GM12878 (cell line): ENCODE measurements around the gene GSS. TPM values are rescaled to one million over a fixed set of nuclear protein-coding genes. Genes with fewer than 3 reads are reported as not detected.

Source experiments
- ATAC-seq: fragments of 200-7000 bp; cut with Tn5 transposase; 3 replicates; pipeline ENCODE4 v1.9.1; 2020; ENCODE audit warnings: mild to moderate bottlenecking, moderate library complexity
- BruUV-seq: library from RNA; stranded (reverse); fragments of 400-500 nt; replicated peaks from 2 replicates; lab custom pipeline; 2021; lab: Mats Ljungman, UMichigan
- CTCF ChIA-PET: fragments of 300-600 bp; sonication (Branson Sonifier 250); formaldehyde crosslinking; extraction: SDS; loops from one replicate; lab custom pipeline; 2021; ENCODE audit warnings: inconsistent platforms; lab: Yijun Ruan, JAX
- POLR2A ChIA-PET: fragments of 350-600 bp; formaldehyde crosslinking; extraction: SDS; loops from one replicate; lab custom pipeline; 2021; ENCODE audit warnings: inconsistent platforms; lab: Charles Lee
- RAD21 ChIA-PET: fragments of 300-600 bp; sonication (Branson Sonifier 250); formaldehyde crosslinking; loops from one replicate; lab custom pipeline; 2023; ENCODE audit warnings: antibody characterized with exemption; ENCODE audit not compliant: unreplicated experiment; lab: Charles Lee
- SMC1A ChIA-PET: fragments of 300-600 bp; sonication (Branson Sonifier 250); formaldehyde crosslinking; loops from one replicate; lab custom pipeline; 2023; ENCODE audit not compliant: unreplicated experiment, uncharacterized antibody; lab: Charles Lee
- DNase-seq: peaks from one replicate; pipeline ENCODE4 v3.0.0-alpha.2; 2011; ENCODE audit warnings: low read depth, low spot score
- FAIRE-seq: peaks from 3 replicates; lab custom pipeline; 2011; peaks lifted over from hg19 to GRCh38; lab: Jason Lieb, UNC
- H2AFZ ChIP-seq: 2 replicates; pipeline ENCODE4 v1.6.0; 2011; ENCODE audit warnings: low read depth, low read length, control low read depth; ENCODE audit not compliant: control insufficient read depth
- H3K27ac ChIP-seq: 2 replicates; pipeline ENCODE4 v1.5.1; 2011; ENCODE audit warnings: control low read depth; ENCODE audit not compliant: control insufficient read depth, insufficient read depth
- H3K27me3 ChIP-seq, 2 experiments: replicated peaks in 1 of 2; 2 replicates each; pipeline versions ENCODE4 v1.6.0 to v1.6.1; 2011; ENCODE audit warnings: low read length in 1 of 2; ENCODE audit not compliant: control insufficient read depth in 2 of 2, insufficient read depth in 2 of 2
- H3K36me3 ChIP-seq, 2 experiments: 2 replicates each; pipeline ENCODE4 v1.5.1; 2011; ENCODE audit warnings: low read length in 1 of 2; ENCODE audit not compliant: control insufficient read depth in 2 of 2, insufficient read depth in 2 of 2
- H3K4me1 ChIP-seq: 2 replicates; pipeline ENCODE4 v1.6.1; 2011; ENCODE audit warnings: mild to moderate bottlenecking, low read length, moderate library complexity, mixed read lengths; ENCODE audit not compliant: control insufficient read depth, insufficient read depth
- H3K4me2 ChIP-seq: 2 replicates; pipeline ENCODE4 v1.6.0; 2011; ENCODE audit warnings: control low read depth; ENCODE audit not compliant: control insufficient read depth, insufficient read depth
- H3K4me3 ChIP-seq: fragments of 200-600 bp; sonication (generic); 2 replicates; pipeline ENCODE4 v1.5.1; 2016
- H3K79me2 ChIP-seq: 2 replicates; pipeline ENCODE4 v1.6.0; 2011; ENCODE audit warnings: low read length; ENCODE audit not compliant: control insufficient read depth, insufficient read depth
- H3K9ac ChIP-seq: 2 replicates; pipeline ENCODE4 v1.8.0; 2011; ENCODE audit warnings: low read length, control low read depth, mixed read lengths; ENCODE audit not compliant: control insufficient read depth, insufficient read depth
- H3K9me3 ChIP-seq: replicated peaks from 3 replicates; pipeline ENCODE4 v1.5.1; 2011; ENCODE audit warnings: mild to moderate bottlenecking, low read length; ENCODE audit not compliant: control insufficient read depth, insufficient read depth
- H4K20me1 ChIP-seq: 2 replicates; pipeline ENCODE4 v1.6.0; 2011; ENCODE audit not compliant: control insufficient read depth, insufficient read depth
- CREB1 ChIP-seq: IDR thresholded peaks from 2 replicates; pipeline ENCODE4 v1.6.1; 2012; ENCODE audit warnings: low read depth, mild to moderate bottlenecking, inconsistent platforms
- EGR1 ChIP-seq, 2 experiments: IDR thresholded peaks; 1 replicate in 1 of 2; 2 replicates in 1 of 2; pipeline ENCODE4 v1.6.1; 2011 to 2012; ENCODE audit warnings: low read depth in 2 of 2, low read length in 2 of 2, borderline replicate concordance in 1 of 2, mild to moderate bottlenecking in 1 of 2, moderate library complexity in 1 of 2
- EZH2 ChIP-seq: IDR thresholded peaks from 2 replicates; pipeline ENCODE4 v1.6.1; 2012; ENCODE audit warnings: low read depth, mild to moderate bottlenecking, control low read depth, inconsistent platforms, low read length, borderline replicate concordance; ENCODE audit not compliant: control insufficient read depth
- JUND ChIP-seq: IDR thresholded peaks from 2 replicates; pipeline ENCODE4 v1.6.1; 2012; ENCODE audit warnings: low read depth, mild to moderate bottlenecking, low read length, improper control_type of control experiment, moderate library complexity
- SP1 ChIP-seq: IDR thresholded peaks from one replicate; pipeline ENCODE4 v1.6.1; 2011; ENCODE audit warnings: low read depth, low read length
- STAT3 ChIP-seq: IDR thresholded peaks from 2 replicates; pipeline ENCODE4 v1.6.1; 2011; ENCODE audit warnings: low read depth, low read length, improper control_type of control experiment
- ZNF207 ChIP-seq: fragments of 450-650 bp; IDR thresholded peaks from 2 replicates; pipeline ENCODE4 v1.6.1; 2014; ENCODE audit warnings: antibody characterized with exemption, mild to moderate bottlenecking, borderline replicate concordance
- WGBS: methylation state at CpG from one replicate; pipeline ENCODE4 v1.1.6; 2016; ENCODE audit warnings: low lambda C conversion rate; ENCODE audit not compliant: insufficient replicate concordance, insufficient coverage; ENCODE audit errors: missing lambda C conversion rate; 5-methylcytosine and 5-hydroxymethylcytosine counted together
- in situ Hi-C: fragments of 300-500 bp; cut with MboI; formaldehyde crosslinking; loops from 9 replicates; pipeline ENCODE4 v1.14.3; 2018; ENCODE audit warnings: mixed read lengths
- intact Hi-C: fragments of 100-400 bp; cut with micrococcal nuclease; formaldehyde crosslinking; loops from one replicate; pipeline ENCODE4 v1.14.2; 2022; ENCODE audit not compliant: unreplicated experiment
- polyA plus RNA-seq, 11 experiments: library from polyadenylated mRNA; depleted of rRNA in 4 of 11; unstranded in 6 of 11; stranded (reverse) in 5 of 11; fragments of >200 nt; fragmentation: Nextera tagmentation in 4 of 11; fragmentation: Illumina TruSeq in 1 of 11; extraction: Ambion mirVana in 4 of 11; extraction: Trizol in 1 of 11; gene quantifications; 1 replicate in 1 of 11; 2 replicates in 10 of 11; pipeline versions ENCODE4 v1.2.1 to v1.2.3, GENCODE V29; 2011 to 2016; ENCODE audit warnings: inconsistent platforms in 2 of 11, missing spikeins in 2 of 11, low read depth in 1 of 11
- total RNA-seq, 4 experiments: library from RNA; depleted of rRNA in 3 of 4; stranded (reverse); fragments of >200 nt in 3 of 4; fragmentation: Illumina TruSeq in 1 of 4; extraction: Trizol in 1 of 4; gene quantifications; 2 replicates each; pipeline versions ENCODE4 v1.2.1 to v1.2.3, GENCODE V29; 2013 to 2021
- TF ChIP-seq, protein P1 (sequence below): fragments of 450-650 bp; IDR thresholded peaks from 2 replicates; pipeline ENCODE4 v1.6.1; 2017; ENCODE audit warnings: borderline replicate concordance
- TF ChIP-seq, protein P2 (sequence below): IDR thresholded peaks from 2 replicates; pipeline ENCODE4 v1.6.1; 2011; ENCODE audit warnings: borderline replicate concordance, low read depth, mild to moderate bottlenecking, moderate library complexity, low read length; ENCODE audit not compliant: insufficient read depth, poor library complexity, severe bottlenecking
- TF ChIP-seq, protein P3 (sequence below): fragments of 450-650 bp; IDR thresholded peaks from 2 replicates; pipeline ENCODE4 v1.6.1; 2018; ENCODE audit warnings: mild to moderate bottlenecking, low read depth, moderate library complexity; ENCODE audit not compliant: partially characterized antibody
- TF ChIP-seq, protein P4 (sequence below): fragments of 150-350 bp; IDR thresholded peaks from 2 replicates; pipeline ENCODE4 v1.6.1; 2016; ENCODE audit warnings: low read depth, low read length

Gene GSS
- total and polyA plus RNA-seq, 10 of the 15 experiments (the other 5 are each of a cell fraction or from before 2014, with no cell fraction given), result 12.7 to 120 (median 67.4) TPM

DNA sequence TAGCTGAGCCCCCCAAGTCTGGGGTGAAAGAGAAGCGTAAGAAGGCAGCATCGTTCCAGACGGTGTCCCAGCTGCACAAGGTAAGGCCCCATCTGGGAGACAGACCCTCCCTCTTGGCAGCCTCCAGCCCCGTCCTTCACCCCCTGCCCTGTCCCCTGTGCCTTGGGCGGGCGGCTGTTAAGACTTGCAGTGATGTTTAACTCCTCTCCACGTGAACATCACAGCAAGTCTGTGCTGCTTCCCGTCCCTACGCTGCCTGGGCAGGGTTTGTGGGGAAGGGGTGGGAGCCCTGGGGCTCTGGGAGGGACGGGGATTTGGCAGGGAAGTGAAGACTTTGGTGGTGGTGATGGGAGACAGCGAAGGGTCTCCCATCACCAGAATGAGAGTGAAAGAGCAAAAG is 34.6 kb upstream of the GSS start (continued):
- TF ChIP-seq, protein P1, sequence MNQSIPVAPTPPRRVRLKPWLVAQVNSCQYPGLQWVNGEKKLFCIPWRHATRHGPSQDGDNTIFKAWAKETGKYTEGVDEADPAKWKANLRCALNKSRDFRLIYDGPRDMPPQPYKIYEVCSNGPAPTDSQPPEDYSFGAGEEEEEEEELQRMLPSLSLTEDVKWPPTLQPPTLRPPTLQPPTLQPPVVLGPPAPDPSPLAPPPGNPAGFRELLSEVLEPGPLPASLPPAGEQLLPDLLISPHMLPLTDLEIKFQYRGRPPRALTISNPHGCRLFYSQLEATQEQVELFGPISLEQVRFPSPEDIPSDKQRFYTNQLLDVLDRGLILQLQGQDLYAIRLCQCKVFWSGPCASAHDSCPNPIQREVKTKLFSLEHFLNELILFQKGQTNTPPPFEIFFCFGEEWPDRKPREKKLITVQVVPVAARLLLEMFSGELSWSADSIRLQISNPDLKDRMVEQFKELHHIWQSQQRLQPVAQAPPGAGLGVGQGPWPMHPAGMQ, result no peak
- TF ChIP-seq SP1, result no peak

DNA sequence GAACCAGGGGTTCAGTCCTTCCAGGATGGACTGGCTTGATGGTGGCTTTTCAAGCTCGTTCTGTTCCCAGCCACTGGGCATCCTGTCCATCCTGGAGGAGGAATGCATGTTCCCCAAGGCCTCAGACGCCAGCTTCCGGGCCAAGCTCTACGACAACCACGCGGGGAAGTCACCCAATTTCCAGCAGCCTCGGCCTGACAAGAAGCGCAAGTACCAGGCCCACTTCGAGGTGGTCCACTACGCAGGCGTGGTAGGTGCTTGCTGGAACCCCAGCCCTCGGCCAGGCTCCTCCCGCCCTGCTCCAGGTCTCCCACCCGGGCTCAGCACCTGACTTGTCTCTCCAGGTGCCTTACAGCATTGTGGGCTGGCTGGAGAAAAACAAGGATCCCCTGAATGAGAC is 34.1 kb upstream of the GSS start:
- H4K20me1 ChIP-seq, result no peaks in the 10 kb centered on the region
- in situ Hi-C loops (no loop called here), intact Hi-C loops (no loop called here)
- DNase-seq (no peak), FAIRE-seq (no peak), ATAC-seq (no peak)
- ChIA-PET POLR2A (no interaction called here), CTCF (interaction anchor here (0.7 kb wide), 1 partner anchor 103 kb away, joined by 3 read pairs; the partner anchor contains the start of gene TRPC4AP), RAD21 (no interaction called here), SMC1A (no interaction called here)
- 82% methylated on average over 14 of the region's 14 CpGs for WGBS
- H3K4me3 ChIP-seq, result no peak overlapping the region
- no peak overlapping the region for H2AFZ ChIP-seq
- H3K4me1 ChIP-seq, result no peaks in the 10 kb centered on the region
- H3K27me3 ChIP-seq, result no peaks in the 10 kb centered on the region
- no peak overlapping the region for H3K27ac ChIP-seq
- no TSS peak for BruUV-seq
- H3K79me2 ChIP-seq, result no peaks in the 10 kb centered on the region
- H3K36me3 ChIP-seq, result no peaks in the 10 kb centered on the region
- no peak overlapping the region for H3K4me2 ChIP-seq
- no peak overlapping the region for H3K9ac ChIP-seq
- no peaks in the 10 kb centered on the region for H3K9me3 ChIP-seq
- TF ChIP-seq, protein P2, sequence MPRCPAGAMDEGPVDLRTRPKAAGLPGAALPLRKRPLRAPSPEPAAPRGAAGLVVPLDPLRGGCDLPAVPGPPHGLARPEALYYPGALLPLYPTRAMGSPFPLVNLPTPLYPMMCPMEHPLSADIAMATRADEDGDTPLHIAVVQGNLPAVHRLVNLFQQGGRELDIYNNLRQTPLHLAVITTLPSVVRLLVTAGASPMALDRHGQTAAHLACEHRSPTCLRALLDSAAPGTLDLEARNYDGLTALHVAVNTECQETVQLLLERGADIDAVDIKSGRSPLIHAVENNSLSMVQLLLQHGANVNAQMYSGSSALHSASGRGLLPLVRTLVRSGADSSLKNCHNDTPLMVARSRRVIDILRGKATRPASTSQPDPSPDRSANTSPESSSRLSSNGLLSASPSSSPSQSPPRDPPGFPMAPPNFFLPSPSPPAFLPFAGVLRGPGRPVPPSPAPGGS, result no peak
- no peak for TF ChIP-seq JUND
- TF ChIP-seq EGR1 (IDR thresholded peaks at IDR 0.05; ENCODE audit: borderline replicate concordance in 1 of 2, low read depth in 2 of 2, low read length in 2 of 2), result no peak
- TF ChIP-seq STAT3, result no peak
- TF ChIP-seq, protein P3, sequence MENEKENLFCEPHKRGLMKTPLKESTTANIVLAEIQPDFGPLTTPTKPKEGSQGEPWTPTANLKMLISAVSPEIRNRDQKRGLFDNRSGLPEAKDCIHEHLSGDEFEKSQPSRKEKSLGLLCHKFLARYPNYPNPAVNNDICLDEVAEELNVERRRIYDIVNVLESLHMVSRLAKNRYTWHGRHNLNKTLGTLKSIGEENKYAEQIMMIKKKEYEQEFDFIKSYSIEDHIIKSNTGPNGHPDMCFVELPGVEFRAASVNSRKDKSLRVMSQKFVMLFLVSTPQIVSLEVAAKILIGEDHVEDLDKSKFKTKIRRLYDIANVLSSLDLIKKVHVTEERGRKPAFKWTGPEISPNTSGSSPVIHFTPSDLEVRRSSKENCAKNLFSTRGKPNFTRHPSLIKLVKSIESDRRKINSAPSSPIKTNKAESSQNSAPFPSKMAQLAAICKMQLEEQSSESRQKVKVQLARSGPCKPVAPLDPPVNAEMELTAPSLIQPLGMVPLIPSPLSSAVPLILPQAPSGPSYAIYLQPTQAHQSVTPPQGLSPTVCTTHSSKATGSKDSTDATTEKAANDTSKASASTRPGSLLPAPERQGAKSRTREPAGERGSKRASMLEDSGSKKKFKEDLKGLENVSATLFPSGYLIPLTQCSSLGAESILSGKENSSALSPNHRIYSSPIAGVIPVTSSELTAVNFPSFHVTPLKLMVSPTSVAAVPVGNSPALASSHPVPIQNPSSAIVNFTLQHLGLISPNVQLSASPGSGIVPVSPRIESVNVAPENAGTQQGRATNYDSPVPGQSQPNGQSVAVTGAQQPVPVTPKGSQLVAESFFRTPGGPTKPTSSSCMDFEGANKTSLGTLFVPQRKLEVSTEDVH, result no peak
- no peak for TF ChIP-seq ZNF207
- TF ChIP-seq EZH2, result no peak
- TF ChIP-seq, protein P1, result no peak
- TF ChIP-seq, protein P4, sequence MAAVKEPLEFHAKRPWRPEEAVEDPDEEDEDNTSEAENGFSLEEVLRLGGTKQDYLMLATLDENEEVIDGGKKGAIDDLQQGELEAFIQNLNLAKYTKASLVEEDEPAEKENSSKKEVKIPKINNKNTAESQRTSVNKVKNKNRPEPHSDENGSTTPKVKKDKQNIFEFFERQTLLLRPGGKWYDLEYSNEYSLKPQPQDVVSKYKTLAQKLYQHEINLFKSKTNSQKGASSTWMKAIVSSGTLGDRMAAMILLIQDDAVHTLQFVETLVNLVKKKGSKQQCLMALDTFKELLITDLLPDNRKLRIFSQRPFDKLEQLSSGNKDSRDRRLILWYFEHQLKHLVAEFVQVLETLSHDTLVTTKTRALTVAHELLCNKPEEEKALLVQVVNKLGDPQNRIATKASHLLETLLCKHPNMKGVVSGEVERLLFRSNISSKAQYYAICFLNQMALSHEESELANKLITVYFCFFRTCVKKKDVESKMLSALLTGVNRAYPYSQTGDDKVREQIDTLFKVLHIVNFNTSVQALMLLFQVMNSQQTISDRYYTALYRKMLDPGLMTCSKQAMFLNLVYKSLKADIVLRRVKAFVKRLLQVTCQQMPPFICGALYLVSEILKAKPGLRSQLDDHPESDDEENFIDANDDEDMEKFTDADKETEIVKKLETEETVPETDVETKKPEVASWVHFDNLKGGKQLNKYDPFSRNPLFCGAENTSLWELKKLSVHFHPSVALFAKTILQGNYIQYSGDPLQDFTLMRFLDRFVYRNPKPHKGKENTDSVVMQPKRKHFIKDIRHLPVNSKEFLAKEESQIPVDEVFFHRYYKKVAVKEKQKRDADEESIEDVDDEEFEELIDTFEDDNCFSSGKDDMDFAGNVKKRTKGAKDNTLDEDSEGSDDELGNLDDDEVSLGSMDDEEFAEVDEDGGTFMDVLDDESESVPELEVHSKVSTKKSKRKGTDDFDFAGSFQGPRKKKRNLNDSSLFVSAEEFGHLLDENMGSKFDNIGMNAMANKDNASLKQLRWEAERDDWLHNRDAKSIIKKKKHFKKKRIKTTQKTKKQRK, result no peak
- TF ChIP-seq CREB1, result no peak
